Measurements from ENCODE around the gene SPEM3.
A peak's percentile ranks its signal among the peaks of the same experiment; 100 is the strongest.

SPEM3 gene

GRCh38 chr17:7403977-7404736 is 24.5 kb upstream of the SPEM3 start, which contains the start of gene TMEM256:
Gene TMEM256, minus strand, starts transcription at chr17:7404097. Its CDS starts 13 bp downstream, at chr17:7404084.
- peak; percentile 94 for DNase-seq

GRCh38 chr17:7404737-7405349 is 23.8 kb upstream of the SPEM3 start:
- peak; percentile 72 for DNase-seq

- DNase-seq, result no peak
These were observed 23.1 kb upstream of the SPEM3 start for GRCh38 chr17:7405350-7406234.

GRCh38 chr17:7406235-7406825 is 22.3 kb upstream of the SPEM3 start:
- no peak for DNase-seq

- DNase-seq, result no peak
These were observed 21.6 kb upstream of the SPEM3 start for GRCh38 chr17:7407082-7407481.

- DNase-seq, result no peak
These were observed 21.0 kb upstream of the SPEM3 start, which contains the start of gene NLGN2 for GRCh38 chr17:7407485-7408251. Gene NLGN2, plus strand, starts transcription at chr17:7407845. Its CDS starts 411 bp downstream, at chr17:7408256.

- peak; percentile 35 for DNase-seq
These were observed 20.4 kb upstream of the SPEM3 start for GRCh38 chr17:7408252-7408727.

- DNase-seq, result no peak
These were observed 19.8 kb upstream of the SPEM3 start for GRCh38 chr17:7408863-7409262.

- DNase-seq, result no peak
These were observed 18.9 kb upstream of the SPEM3 start for GRCh38 chr17:7409716-7410115.

GRCh38 chr17:7410634-7411426 is 17.8 kb upstream of the SPEM3 start:
- no peak for DNase-seq

GRCh38 chr17:7411427-7411750 is 17.3 kb upstream of the SPEM3 start:
- no peak for DNase-seq

GRCh38 chr17:7413346-7413985 is 15.2 kb upstream of the SPEM3 start:
- no peak for DNase-seq

- no peak for DNase-seq
These were observed 13.8 kb upstream of the SPEM3 start for GRCh38 chr17:7414837-7415236.

- DNase-seq, result no peak
These were observed 12.9 kb upstream of the SPEM3 start for GRCh38 chr17:7415784-7416183.

- no peak for DNase-seq
These were observed 12.3 kb upstream of the SPEM3 start for GRCh38 chr17:7416323-7416722.

GRCh38 chr17:7417056-7417655 is 11.5 kb upstream of the SPEM3 start:
- no peak for DNase-seq

- DNase-seq, result no peak
These were observed 10.0 kb upstream of the SPEM3 start for GRCh38 chr17:7418472-7419152.

- no peak for DNase-seq
These were observed 8.6 kb upstream of the SPEM3 start, which contains the start of gene SPEM1 for GRCh38 chr17:7419819-7420610. Gene SPEM1, plus strand, starts transcription at chr17:7420324. Its CDS starts 61 bp downstream, at chr17:7420385.

GRCh38 chr17:7421186-7421585 is 7.5 kb upstream of the SPEM3 start:
- no peak for DNase-seq
